Measurements from ENCODE around the gene PFN3.

DNA sequence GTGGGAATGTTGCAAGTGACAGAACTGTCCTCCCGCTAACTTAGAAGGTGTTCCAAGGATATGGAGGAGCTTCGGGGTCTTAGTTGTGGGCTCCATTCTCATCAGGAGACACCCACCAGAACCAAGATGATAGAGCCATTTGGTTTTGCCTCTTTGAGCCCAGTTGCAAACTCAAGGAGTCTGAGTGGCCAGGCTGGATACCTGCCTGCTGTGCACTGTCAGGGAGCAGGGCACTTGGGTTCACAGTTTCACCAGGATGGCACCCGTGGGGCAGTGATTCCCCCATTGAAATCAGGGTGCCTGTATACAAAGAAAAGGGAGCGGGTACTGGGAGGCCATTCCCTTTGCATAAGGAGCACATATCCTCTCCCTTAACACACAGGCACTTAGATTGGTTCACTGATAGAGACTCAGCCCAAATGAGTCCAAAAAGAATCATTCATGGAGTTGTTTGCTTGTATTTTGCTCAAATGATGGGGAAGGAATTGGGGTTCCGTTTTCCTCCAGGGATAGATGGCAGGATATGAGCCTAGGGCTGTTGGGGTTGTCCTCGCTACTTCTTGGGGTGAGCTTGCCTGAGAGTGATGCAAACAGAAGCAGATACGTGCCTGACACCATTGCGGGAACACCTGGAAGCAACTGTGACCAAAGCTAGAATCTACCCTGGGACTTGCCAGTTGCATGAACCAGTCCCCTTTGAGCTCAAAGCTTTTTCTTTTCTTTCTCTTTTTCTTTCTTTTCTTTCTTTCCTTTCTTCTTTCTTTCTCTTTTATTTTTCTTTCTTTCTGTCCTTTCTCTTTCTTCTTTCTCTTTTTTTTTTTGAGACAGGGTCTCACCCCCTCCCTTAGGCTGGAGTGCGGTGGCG is 44.8 kb upstream of the PFN3 start:
- TF ChIP-seq GATA2 (IDR thresholded peaks at IDR 0.05; ENCODE audit: low read depth, low read length) (no peak), GATA3 (IDR thresholded peaks at IDR 0.05; ENCODE audit: low read depth, low read length) (no peak)

Measured in SH-SY5Y (cell line).